Neural cell (in vitro differentiated cells): ENCODE measurements around the gene PPP1R12A.

ENCODE experiments used
- CTCF ChIP-seq: fragments of 450-650 bp; IDR thresholded peaks from 2 replicates; pipeline ENCODE4 v1.5.1; 2014; ENCODE audit warnings: antibody characterized with exemption, mild to moderate bottlenecking, moderate library complexity; ENCODE audit not compliant: poor library complexity, severe bottlenecking
- EP300 ChIP-seq: fragments of 450-650 bp; conservative IDR thresholded peaks from 2 replicates; pipeline ENCODE4 v1.6.1; 2014; ENCODE audit warnings: antibody characterized with exemption, mild to moderate bottlenecking, moderate library complexity; ENCODE audit not compliant: poor library complexity, severe bottlenecking
- EZH2 ChIP-seq: fragments of 200-600, 300-800 bp; shearing (Covaris generic), sonication (generic); IDR thresholded peaks from 2 replicates; pipeline ENCODE4 v1.6.1; 2014; ENCODE audit warnings: antibody characterized with exemption, low read length, borderline replicate concordance, mild to moderate bottlenecking; ENCODE audit not compliant: insufficient read depth, poor library complexity, severe bottlenecking
- MXI1 ChIP-seq: fragments of 450-650 bp; conservative IDR thresholded peaks from 2 replicates; pipeline ENCODE4 v1.6.1; 2014; ENCODE audit warnings: antibody characterized with exemption, mild to moderate bottlenecking; ENCODE audit not compliant: poor library complexity, severe bottlenecking
- POLR2AphosphoS5 ChIP-seq: IDR thresholded peaks from 2 replicates; pipeline ENCODE4 v1.6.1; 2012
- RAD21 ChIP-seq: fragments of 450-650 bp; conservative IDR thresholded peaks from 2 replicates; pipeline ENCODE4 v1.6.1; 2014; ENCODE audit warnings: antibody characterized with exemption, mild to moderate bottlenecking, moderate library complexity
- SMC3 ChIP-seq: fragments of 450-650 bp; conservative IDR thresholded peaks from 2 replicates; pipeline ENCODE4 v1.6.1; 2014; ENCODE audit warnings: antibody characterized with exemption, mild to moderate bottlenecking, moderate library complexity; ENCODE audit not compliant: poor library complexity
- TAF1 ChIP-seq: IDR thresholded peaks from 2 replicates; pipeline ENCODE4 v1.6.1; 2012; ENCODE audit warnings: low read depth
- TF ChIP-seq, protein P1 (sequence below): IDR thresholded peaks from 2 replicates; pipeline ENCODE4 v1.6.1; 2012; ENCODE audit warnings: borderline replicate concordance

DNA sequence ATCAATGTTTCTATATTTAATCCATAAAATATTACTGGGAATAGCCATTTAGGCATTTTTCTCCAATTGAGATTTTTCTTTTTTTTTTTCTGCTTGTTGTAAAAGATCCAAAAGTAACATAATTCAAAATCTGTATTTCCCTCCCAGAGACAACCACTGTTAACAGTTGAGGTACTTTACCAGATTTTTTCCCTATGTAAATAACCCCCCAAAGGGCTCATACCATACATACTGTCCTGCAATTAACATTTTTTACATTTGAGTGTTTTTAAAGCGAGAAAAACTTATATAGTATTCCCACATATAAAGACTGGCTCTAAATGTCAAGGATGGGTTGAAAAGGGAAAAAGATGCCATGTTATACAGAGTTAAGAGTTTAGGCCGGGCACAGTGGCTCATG is 18.1 kb downstream of the PPP1R12A start:
- TF ChIP-seq CTCF (no peak), EP300 (no peak), POLR2AphosphoS5 (no peak), EZH2 (no peak), MXI1 (no peak), TAF1 (no peak), SMC3 (no peak), RAD21 (no peak)
- TF ChIP-seq, protein P1, sequence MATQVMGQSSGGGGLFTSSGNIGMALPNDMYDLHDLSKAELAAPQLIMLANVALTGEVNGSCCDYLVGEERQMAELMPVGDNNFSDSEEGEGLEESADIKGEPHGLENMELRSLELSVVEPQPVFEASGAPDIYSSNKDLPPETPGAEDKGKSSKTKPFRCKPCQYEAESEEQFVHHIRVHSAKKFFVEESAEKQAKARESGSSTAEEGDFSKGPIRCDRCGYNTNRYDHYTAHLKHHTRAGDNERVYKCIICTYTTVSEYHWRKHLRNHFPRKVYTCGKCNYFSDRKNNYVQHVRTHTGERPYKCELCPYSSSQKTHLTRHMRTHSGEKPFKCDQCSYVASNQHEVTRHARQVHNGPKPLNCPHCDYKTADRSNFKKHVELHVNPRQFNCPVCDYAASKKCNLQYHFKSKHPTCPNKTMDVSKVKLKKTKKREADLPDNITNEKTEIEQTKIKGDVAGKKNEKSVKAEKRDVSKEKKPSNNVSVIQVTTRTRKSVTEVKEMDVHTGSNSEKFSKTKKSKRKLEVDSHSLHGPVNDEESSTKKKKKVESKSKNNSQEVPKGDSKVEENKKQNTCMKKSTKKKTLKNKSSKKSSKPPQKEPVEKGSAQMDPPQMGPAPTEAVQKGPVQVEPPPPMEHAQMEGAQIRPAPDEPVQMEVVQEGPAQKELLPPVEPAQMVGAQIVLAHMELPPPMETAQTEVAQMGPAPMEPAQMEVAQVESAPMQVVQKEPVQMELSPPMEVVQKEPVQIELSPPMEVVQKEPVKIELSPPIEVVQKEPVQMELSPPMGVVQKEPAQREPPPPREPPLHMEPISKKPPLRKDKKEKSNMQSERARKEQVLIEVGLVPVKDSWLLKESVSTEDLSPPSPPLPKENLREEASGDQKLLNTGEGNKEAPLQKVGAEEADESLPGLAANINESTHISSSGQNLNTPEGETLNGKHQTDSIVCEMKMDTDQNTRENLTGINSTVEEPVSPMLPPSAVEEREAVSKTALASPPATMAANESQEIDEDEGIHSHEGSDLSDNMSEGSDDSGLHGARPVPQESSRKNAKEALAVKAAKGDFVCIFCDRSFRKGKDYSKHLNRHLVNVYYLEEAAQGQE: no peak
